Subcutaneous abdominal adipose tissue (tissue), 5 donors: ENCODE results near the gene SHISAL2A.

Experiments
- H3K27ac ChIP-seq: one replicate; pipeline ENCODE4 v1.7.0; 2013; ENCODE audit warnings: low read depth, mild to moderate bottlenecking, inconsistent platforms, low read length, moderate library complexity
- H3K27me3 ChIP-seq, 5 donors: one replicate each; pipeline ENCODE4 v1.7.0; 2013; ENCODE audit warnings: low read length in 5 of 5, inconsistent platforms in 1 of 5; ENCODE audit not compliant: control insufficient read depth in 5 of 5, insufficient read depth in 4 of 5
- H3K36me3 ChIP-seq, 5 donors: one replicate each; pipeline ENCODE4 v1.7.0; 2013; ENCODE audit warnings: low read length in 5 of 5; ENCODE audit not compliant: control insufficient read depth in 5 of 5, insufficient read depth in 5 of 5
- H3K4me1 ChIP-seq, 5 donors: one replicate each; pipeline ENCODE4 v1.7.0; 2013; ENCODE audit warnings: low read length in 5 of 5, mild to moderate bottlenecking in 3 of 5, moderate library complexity in 1 of 5; ENCODE audit not compliant: control insufficient read depth in 5 of 5, insufficient read depth in 5 of 5
- H3K4me3 ChIP-seq, 5 donors: one replicate each; pipeline ENCODE4 v1.7.0; 2013; ENCODE audit warnings: low read length in 5 of 5, low read depth in 1 of 5
- H3K9ac ChIP-seq, 5 donors: one replicate each; pipeline ENCODE4 v1.7.0; 2013; ENCODE audit warnings: low read length in 5 of 5, mild to moderate bottlenecking in 4 of 5, moderate library complexity in 3 of 5
- H3K9me3 ChIP-seq, 5 donors: one replicate each; pipeline ENCODE4 v1.7.0; 2013; ENCODE audit warnings: low read length in 5 of 5; ENCODE audit not compliant: control insufficient read depth in 5 of 5
- donor health status: healthy.
- donor health status: healthy.
- donor health status: healthy.
- donor health status: healthy.
- donor health status: healthy.

The SHISAL2A gene

DNA sequence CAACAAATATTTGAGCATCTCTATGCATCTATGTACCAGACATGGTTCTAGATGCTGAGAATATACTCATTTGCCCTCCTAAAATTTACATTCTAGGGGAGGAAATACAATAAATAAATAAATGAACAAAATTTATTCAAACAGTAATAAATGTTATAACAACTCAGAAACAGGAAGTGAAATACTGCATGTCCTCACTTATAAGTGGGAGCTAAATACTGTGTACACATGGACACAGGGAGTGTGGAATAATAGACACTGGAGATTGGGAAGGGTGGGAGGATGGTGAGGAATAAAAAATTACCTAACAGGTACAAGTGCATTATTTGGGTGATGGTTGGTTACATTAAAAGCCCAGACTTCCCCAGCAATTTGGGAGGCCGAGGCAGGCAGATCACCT is 60.9 kb downstream of the SHISAL2A start:
- no peaks in the 10 kb centered on the region for H3K27me3 ChIP-seq
- H3K4me1 ChIP-seq: peaks cover 0 to 15% (median 12%) of the 10 kb centered on the region in 5 donors
- no peak overlapping the region for H3K9ac ChIP-seq
- H3K4me3 ChIP-seq: no peak overlapping the region
- no peaks in the 10 kb centered on the region for H3K9me3 ChIP-seq
- H3K36me3 ChIP-seq: peaks cover 9 to 24% (median 17%) of the 10 kb centered on the region in 5 donors
- no peak overlapping the region for H3K27ac ChIP-seq

DNA sequence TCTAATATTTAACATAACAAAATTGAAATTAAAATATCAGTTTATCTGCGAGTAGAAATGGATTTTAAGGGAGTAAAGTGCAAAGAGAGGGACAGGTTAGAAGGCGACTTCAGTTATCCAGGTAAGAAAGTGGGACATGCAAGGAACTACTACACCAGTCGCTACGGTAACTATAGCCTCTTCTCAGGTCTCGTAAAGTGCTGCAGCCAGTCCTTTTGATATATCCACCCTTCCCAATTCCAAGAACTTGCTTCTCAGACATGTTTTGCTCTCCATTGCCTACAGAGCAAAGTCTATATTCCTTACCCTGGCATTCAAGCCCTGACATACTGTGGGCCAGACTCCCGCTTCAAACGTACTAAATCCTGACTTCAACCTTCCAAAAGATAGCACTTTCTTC is 62.7 kb downstream of the SHISAL2A start:
- H3K9ac ChIP-seq: no peak overlapping the region
- peaks cover 5 to 21% (median 15%) of the 10 kb centered on the region in 5 donors for H3K36me3 ChIP-seq
- no peak overlapping the region for H3K27ac ChIP-seq
- H3K4me3 ChIP-seq: no peak overlapping the region
- no peaks in the 10 kb centered on the region for H3K9me3 ChIP-seq
- peaks cover 0 to 19% (median 13%) of the 10 kb centered on the region in 5 donors for H3K4me1 ChIP-seq
- no peaks in the 10 kb centered on the region for H3K27me3 ChIP-seq

DNA sequence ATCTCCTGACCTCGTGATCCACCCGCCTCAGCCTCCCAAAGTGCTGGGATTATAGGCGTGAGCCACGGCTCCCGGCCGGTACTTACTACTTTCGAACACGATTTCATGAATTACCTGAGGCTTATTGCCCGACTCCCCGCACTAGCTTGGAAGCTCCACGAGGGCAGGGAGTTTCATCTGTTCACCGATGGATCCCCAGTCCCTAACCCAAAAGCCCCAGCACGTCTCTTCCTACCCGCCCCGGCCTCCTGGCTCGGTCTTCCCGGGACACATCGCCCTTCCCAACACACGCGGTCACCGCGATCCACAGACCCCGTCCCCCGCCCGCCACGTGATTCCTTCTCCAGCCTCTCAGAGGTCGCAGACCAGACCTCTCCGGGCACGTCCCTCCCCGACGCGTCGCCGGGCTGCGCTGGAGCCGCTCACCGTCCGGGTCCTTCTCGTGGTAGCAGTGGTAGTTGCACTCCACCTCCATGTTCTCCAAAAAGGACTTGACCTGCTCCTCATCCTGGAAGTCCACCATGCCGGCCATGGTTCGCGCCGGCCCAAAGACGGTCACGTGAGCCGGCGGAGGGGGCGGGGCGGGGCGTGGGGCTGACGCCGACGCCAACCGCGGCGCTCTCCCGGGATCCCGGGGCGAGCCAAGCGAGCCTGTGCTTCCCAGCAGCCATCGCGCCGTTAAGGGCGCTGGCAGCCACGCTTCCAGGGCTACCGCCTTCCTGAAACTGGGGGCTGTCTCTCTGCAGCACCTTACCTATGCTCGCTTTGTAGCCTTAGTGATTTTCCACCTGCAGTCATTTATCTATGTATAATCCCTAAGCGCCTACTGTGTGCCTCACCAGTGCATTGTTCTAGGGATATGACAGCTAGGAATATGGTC is 65.1 kb downstream of the SHISAL2A start, which contains the start of gene COA7:
TSS of gene COA7 (minus strand) at position 553 of the 880 bp plus-strand sequence. CDS start at position 532, 21 bp downstream.
- H3K36me3 ChIP-seq: no peaks in the 10 kb centered on the region
- peak within 1 kb of the TSS; percentile 75 to 87 (median 85) for H3K4me3 ChIP-seq
- H3K9ac ChIP-seq: peak within 1 kb of the TSS in 4 of 5 donors; percentile 65 to 83 (median 70)
- H3K4me1 ChIP-seq: peaks cover 0 to 26% (median 23%) of the 10 kb centered on the region in 5 donors
- peak within 1 kb of the TSS; percentile 79 for H3K27ac ChIP-seq
- no peaks in the 10 kb centered on the region for H3K9me3 ChIP-seq
- no peaks in the 10 kb centered on the region for H3K27me3 ChIP-seq

DNA sequence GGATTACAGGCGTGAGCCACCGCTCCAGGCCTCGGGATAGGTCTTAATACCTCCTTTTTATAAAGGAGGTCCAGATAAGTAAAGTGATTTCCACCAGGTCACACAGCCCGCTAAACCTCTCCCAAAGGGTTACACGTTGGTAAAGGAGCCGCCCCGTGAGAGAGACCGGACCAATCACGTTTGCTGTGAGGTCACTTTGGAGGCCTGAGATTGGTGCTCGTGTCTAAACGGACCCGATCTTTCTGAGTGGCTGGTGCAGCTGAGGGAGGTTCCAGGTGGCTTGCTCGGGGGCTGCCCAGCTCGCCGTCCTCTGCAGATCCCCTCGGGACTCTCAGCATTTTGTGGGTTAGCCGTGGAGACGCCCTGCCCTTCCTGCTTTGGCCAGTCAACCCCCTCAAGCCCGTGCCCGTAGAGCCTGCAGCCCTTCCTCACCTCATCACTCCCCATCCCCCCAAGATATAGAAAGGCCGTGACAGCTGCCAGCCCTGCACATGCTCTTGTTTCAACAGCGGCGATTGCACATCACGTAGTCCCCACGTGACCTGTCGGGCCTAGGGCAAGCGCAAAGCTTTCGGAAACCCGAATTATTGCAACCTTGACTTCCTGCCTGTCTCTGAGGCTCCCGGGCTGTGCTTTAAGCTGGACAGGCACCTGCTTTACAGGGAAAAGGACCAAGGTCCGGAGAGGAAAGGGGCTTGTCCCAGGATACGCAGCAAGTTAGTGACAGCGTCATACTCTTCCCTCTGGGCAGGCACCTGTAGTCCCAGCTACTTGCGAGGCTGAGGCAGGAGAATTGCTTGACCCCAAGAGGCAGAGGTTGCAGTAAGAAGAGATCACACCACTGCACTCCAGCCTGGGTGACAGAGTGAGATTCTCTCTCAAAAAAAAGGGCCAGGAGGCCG is 70.2 kb downstream of the SHISAL2A start:
- H3K36me3 ChIP-seq: no peaks in the 10 kb centered on the region
- peak overlapping the region; percentile 74 to 92 (median 83) for H3K4me3 ChIP-seq
- no peaks in the 10 kb centered on the region for H3K9me3 ChIP-seq
- H3K27ac ChIP-seq: peak overlapping the region; percentile 67
- no peaks in the 10 kb centered on the region for H3K27me3 ChIP-seq
- H3K4me1 ChIP-seq: peaks cover 4 to 33% (median 23%) of the 10 kb centered on the region in 5 donors
- H3K9ac ChIP-seq: peak overlapping the region in 4 of 5 donors; percentile 69 to 82 (median 73)

DNA sequence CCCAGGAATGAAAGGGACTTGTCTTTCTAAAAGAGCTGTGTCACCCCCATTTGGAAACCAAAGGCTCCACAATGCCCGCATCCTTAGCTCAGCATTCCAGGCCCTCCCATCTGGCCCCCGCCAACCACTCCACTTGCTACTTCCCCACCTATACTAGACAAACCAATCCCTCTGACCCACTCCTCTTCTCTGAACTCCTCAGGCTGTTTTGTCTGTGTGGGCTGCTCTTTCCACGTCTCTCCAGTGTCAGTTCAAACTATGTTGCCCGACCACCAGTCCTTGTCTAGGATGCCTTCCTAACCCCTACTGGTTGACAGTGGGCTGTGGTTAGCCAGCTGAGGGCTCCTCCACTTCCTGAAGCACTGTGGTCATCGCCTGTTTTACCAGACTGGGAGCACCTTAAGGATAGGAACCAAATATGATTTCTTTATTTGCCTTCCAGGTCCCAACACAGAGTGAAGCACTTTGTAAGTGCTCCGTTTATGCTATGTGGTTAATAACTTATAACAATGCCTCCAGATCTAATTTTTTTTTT is 73.2 kb downstream of the SHISAL2A start:
- Histone ChIP-seq H3K27ac (no peak overlapping the region), H3K9ac (no peak overlapping the region), H3K27me3 (no peaks in the 10 kb centered on the region), H3K9me3 (no peaks in the 10 kb centered on the region), H3K36me3 (no peaks in the 10 kb centered on the region), H3K4me3 (no peak overlapping the region), H3K4me1 (peaks cover 4 to 21% (median 14%) of the 10 kb centered on the region in 5 donors)
